Middle frontal gyrus (tissue), 1 donor: ENCODE measurements around the gene ACP5.
A peak's percentile ranks its signal among the peaks of the same experiment; 100 is the strongest.
"Not testable (repeated sequence)": the region's sequence is repeated elsewhere in the genome, so short reads cannot be mapped to it uniquely, and the experiment has no call there.

Source experiments
- DNase-seq: peaks from one replicate; pipeline ENCODE4 v3.0.0-alpha.2; 2015; ENCODE audit warnings: low spot score; ENCODE audit errors: extremely low spot score

Gene ACP5

DNA sequence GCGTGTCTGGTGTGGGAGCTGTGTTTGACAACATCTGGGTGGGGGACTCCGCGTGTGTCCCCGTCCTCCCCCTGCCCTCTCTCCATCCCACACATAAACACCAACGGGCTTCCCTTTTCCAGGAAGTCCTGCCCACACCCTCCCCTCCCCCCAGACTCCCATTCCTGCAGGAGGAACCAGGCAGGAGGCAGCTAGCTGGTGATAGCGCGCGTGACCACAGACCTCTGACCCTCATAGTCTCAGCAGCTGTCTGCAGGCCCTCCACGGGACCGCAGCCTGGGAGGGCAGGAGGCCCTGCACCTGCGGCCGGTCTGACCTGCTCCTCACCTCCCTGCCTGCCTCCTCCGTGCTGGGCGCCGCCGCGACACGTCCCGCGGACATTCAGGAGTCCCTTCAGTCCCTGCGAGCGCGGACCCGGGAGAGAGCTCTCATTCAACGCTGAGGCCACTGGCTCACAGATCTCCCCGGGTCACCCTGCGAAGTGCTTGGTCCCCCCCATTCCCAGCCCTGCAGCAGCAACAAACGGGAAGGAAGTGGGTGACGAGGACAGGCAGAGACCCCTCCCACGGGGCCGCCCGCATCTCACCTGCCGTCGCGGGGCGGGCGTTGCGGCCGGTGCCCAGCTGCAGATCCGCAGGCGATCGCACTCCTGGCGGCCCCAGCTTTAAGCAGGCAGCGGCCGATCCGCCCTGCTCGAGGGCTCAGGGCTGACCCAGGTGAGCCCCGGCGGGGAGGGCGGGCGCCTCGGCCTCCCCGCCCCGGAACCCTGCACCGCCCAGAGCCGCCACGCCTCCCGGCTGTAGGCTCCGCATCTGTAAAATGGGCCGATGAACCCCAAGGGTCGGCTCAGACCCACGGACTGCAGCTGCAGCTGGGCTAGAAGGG is 1.1 kb upstream of the ACP5 start:
- no peak for DNase-seq

DNA sequence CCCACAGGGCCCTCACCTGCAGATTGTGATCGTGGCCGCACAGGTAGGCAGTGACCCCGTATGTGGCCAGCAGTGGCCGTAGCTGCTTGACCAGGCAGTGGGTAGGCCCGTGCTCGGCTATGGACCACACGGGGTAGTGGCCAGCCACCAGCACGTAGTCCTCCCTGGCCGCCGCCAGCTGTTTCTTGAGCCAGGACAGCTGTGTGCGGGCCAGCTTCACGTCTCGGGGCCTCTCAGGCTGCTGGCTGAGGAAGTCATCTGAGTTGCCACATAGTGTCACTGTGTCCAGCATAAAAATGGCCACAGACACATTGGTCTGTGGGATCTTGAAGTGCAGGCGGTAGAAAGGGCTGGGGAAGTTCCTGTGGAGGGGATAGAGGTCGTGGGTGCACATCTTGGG is 1.2 kb downstream of the ACP5 start:
- no peak for DNase-seq

GRCh38 chr19:11574689-11575088 is 2.8 kb downstream of the ACP5 start:
- no peak for DNase-seq

- not testable (repeated sequence) for DNase-seq
Measured at GRCh38 chr19:11573763-11574162, 3.7 kb downstream of the ACP5 start.

DNA sequence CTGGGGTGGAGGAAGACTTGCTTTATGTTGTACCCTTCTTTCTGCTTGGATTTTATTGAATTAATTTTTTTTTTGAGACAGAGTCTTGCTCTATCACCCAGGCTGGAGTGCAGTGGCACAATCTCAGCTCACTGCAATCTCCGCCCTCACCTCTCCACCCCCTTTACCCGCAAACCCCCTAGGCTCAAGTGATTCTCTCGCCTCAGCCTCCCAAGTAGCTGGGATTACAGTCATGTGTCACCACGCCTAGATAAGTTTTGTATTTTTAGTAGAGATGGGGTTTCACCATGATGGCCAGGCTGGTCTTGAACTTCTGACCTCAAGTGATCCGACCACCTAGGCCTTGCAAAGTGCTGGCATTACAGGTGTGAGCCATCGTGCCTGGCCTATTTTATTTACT is 4.1 kb downstream of the ACP5 start:
- not testable (repeated sequence) for DNase-seq

GRCh38 chr19:11570039-11570462 is 7.4 kb downstream of the ACP5 start:
- no peak for DNase-seq

DNA sequence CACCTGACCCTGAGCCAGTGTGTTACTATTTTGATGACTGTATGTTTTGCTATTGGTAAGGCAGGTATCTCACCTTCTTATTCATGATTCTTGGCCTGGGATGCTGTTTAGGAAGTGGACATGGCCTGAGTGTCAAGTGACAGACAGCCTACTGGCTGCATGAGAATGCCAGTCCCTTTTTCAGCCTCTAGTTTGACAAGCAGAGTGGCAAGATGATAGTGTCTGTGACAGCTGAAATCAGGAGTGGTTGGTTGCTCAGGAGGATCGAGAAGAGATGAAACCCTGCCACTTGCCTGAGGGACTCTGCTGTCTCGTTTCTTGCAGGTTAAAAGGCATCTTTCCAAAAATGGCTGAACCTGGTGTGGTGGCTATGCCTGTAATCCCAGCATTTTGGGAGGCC is 11.3 kb downstream of the ACP5 start:
- no peak for DNase-seq

GRCh38 chr19:11565649-11565980 is 11.8 kb downstream of the ACP5 start:
- not testable (repeated sequence) for DNase-seq

DNA sequence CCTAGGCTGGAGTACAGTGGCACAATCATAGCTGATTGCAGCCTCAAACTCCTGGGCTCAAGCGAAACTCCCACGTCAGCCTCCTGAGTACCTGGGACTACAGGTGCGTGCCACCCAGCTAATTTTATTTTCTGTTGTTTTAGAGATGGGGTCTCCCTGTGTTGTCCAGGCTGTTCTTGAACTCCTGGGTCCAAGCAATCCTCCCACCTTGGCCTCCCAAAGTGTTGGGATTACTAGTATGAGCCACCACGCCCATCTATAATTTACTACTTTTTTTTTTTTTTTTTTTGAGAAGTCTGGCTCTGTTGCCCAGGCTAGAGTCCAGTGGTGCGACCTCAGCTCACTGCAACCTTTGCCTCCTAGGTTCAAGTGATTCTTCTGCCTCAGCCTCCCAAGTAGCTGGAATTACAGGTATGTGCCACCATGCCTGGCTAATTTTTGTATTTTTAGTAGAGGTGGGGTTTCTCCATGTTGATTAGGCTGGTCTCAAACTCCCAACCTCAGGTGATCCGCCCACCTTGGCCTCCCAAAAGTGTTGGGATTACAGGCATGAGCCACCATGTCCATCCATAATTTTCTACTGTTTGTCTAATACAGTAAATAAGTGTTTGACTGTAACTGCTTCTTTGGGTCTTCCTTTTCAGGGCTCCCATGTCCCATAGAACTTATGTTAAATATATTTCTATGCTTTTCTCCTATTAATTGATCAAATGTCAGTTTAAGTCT is 13.2 kb downstream of the ACP5 start:
- not testable (repeated sequence) for DNase-seq

DNA sequence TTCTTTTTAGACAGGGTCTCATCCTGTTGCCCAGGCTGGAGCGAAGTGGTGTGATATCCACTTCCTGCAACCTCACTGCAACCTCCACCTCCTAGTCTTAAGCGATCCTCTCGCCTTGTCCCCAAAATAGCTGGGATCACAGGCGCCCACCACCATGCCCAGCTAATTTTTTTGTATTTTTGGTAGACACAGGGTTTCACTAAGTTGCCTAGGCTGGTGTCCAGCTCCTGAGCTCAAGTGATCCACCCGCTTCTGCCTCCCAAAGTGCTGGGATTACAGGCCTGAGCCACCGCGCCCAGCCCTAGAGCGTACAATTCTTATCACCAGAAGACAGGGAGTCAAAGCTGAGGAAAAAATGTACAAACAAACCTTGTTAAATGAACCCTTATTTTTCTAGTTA is 13.9 kb downstream of the ACP5 start:
- DNase-seq, result no peak

- peak; percentile 8 for DNase-seq
Measured at GRCh38 chr19:11560404-11561051, 16.9 kb downstream of the ACP5 start.

- peak; percentile 98 for DNase-seq
Measured at GRCh38 chr19:11558881-11559828, 18.3 kb downstream of the ACP5 start, which contains the start of gene ELOF1. TSS of gene ELOF1 (minus strand) at chr19:11559230. CDS start at chr19:11554347, 4,883 bp downstream.

GRCh38 chr19:11556634-11557420 is 20.6 kb downstream of the ACP5 start:
- no peak for DNase-seq

DNA sequence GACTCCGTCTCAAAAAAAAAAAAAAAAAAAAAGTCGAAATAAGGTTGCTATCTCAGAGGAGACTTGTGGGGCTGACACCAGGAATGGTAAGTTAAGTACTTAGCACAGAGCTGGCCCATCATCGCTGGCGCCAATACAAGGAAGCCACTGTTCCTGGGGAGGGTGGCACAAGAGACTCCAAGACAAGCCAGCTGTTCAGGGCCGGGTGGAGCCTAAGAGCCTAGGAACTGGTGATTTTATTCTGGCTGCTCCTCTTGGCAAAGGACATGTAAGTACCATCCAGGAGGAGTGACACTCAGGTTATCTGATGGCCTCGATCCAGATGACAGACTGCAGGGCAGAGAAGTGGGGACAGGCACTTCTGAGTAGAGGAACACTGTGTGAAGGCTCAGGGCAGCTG is 22.2 kb downstream of the ACP5 start:
- DNase-seq, result no peak

GRCh38 chr19:11554160-11554559 is 23.3 kb downstream of the ACP5 start:
- DNase-seq, result no peak

- DNase-seq, result no peak
Measured at GRCh38 chr19:11552666-11553372, 24.6 kb downstream of the ACP5 start.

DNA sequence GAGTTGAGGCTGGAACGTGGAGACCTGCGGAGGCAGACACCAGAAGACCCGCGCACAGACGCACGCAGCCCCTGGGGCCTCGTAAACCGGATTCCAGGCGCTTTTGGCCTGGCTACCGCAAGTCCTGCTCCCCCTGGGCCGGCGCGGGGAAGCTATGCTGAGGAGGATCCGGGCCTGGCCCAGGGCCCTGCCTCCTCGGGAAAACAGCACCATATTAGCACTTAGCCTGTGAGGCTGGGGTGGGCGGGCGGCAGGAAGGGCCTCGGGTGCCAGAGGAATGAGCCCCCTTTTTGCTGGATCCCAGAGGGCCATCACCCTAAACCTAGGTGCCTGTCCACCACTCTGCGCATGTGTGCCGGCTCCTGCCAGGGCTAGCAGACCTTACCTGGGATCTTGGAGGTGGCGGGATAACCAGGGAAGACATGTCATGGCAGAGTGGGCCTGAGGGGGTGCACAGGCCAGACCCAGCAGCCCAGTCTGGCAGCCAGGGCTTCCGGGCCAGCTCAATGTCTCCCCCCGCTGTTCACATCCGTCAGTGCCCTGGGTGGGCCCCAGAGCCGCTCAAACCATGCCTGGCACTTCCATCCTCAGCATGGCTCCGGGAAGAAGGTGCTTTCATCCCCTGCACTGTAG is 25.7 kb downstream of the ACP5 start:
- no peak for DNase-seq

DNA sequence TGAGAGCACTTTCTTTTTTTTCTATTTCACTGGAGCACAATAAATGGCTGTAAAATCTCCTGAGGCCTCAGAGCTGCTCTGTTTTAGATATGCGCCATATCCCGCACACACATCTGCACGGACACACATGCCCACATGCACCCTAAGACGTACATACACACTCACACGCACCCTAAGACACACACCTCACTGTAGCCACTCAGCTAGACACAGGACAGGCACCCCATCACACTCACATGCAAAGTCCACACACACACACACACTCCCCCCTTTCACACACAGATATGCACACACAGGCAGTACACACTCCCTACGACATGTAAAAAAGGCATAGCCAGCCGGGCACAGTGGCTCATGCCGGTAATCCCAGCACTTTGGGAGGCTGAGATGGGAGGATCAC is 27.2 kb downstream of the ACP5 start:
- no peak for DNase-seq

DNA sequence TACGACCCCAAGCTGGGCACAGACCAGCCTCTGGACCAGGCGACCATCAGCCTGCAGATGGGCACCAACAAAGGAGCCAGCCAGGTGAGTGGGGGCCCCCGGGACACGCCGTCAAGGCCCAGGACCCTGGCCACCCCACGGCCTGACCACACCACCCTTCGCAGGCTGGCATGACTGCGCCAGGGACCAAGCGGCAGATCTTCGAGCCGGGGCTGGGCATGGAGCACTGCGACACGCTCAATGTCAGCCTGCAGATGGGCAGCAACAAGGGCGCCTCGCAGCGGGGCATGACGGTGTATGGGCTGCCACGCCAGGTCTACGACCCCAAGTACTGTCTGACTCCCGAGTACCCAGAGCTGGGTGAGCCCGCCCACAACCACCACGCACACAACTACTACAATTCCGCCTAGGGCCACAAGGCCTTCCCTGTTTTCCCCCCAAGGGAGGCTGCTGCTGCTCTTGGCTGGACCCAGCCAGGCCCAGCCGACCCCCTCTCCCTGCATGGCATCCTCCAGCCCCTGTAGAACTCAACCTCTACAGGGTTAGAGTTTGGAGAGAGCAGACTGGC is 28.0 kb downstream of the ACP5 start:
- no peak for DNase-seq
